Astrocyte of the cerebellum (primary cell): ENCODE data around the gene KRT7.
"Not testable (repeated sequence)": the region's sequence is repeated elsewhere in the genome, so short reads cannot be mapped to it uniquely, and the experiment has no call there.

Experiments
- DNase-seq: peaks from one replicate; pipeline ENCODE4 v3.0.0-alpha.2; 2011; ENCODE audit warnings: low read depth
- H3K4me3 ChIP-seq: 2 replicates; pipeline ENCODE4 v1.5.1; 2011; ENCODE audit warnings: mild to moderate bottlenecking, low read depth, low read length, moderate library complexity
- in situ Hi-C: cut with HindIII; loops from 2 replicates; pipeline ENCODE4 v1.10.0; 2017; ENCODE audit warnings: low sequenced_read_pairs
- TF ChIP-seq, protein P1 (sequence below): IDR thresholded peaks from 2 replicates; pipeline ENCODE4 v1.5.1; 2012; ENCODE audit warnings: low read length, low read depth, moderate library complexity, mild to moderate bottlenecking; ENCODE audit errors: missing control alignments

Gene KRT7

GRCh38 chr12:52280319-52280795 is 47.3 kb downstream of the KRT7 start:
- H3K4me3 ChIP-seq = no peak overlapping the region
- TF ChIP-seq, protein P1, sequence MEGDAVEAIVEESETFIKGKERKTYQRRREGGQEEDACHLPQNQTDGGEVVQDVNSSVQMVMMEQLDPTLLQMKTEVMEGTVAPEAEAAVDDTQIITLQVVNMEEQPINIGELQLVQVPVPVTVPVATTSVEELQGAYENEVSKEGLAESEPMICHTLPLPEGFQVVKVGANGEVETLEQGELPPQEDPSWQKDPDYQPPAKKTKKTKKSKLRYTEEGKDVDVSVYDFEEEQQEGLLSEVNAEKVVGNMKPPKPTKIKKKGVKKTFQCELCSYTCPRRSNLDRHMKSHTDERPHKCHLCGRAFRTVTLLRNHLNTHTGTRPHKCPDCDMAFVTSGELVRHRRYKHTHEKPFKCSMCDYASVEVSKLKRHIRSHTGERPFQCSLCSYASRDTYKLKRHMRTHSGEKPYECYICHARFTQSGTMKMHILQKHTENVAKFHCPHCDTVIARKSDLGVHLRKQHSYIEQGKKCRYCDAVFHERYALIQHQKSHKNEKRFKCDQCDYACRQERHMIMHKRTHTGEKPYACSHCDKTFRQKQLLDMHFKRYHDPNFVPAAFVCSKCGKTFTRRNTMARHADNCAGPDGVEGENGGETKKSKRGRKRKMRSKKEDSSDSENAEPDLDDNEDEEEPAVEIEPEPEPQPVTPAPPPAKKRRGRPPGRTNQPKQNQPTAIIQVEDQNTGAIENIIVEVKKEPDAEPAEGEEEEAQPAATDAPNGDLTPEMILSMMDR = no peak
- peak; percentile 83 for DNase-seq
- in situ Hi-C loops = loop anchor here (5.0 kb wide), 1 partner anchor 68 kb away; no protein-coding TSS in a partner anchor

GRCh38 chr12:52280796-52281560 is 47.9 kb downstream of the KRT7 start:
- peak; percentile 96 for DNase-seq
- in situ Hi-C loops = loop anchor here (5.0 kb wide), 1 partner anchor 69 kb away; no protein-coding TSS in a partner anchor
- TF ChIP-seq, protein P1 = no peak
- no peak overlapping the region for H3K4me3 ChIP-seq

DNA sequence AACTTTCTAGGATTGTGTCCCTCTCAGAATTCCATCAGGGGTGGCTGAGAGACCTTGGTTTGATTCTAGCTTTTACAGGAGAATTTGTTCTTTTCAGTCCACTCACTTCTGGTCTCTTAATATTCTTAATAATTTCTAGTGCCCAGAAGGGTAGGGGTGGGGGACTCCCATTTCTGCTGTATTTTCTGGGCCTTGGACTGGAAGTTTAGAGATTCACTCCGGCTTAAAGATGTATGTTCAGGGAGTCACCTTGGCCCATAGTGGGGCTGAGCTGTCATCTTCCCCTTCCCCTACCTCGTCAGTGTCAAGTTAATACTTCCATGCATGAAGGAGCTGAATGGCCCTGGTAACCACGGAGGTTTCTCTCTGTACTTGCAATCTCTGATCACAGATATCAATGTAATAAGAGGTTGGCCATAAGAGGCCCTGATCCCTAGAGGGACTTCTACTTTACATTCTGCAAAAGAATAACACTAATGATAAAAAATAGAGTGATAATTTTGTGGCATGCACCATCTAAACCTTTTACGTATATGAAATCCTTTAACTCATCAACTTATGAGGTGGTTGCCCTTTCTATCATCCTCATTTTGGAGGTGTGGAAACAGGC is 51.6 kb downstream of the KRT7 start:
- no peak for DNase-seq
- TF ChIP-seq, protein P1 = no peak
- H3K4me3 ChIP-seq = no peak overlapping the region
- in situ Hi-C loops = loop anchor here (5.0 kb wide), 1 partner anchor 72 kb away; no protein-coding TSS in a partner anchor

DNA sequence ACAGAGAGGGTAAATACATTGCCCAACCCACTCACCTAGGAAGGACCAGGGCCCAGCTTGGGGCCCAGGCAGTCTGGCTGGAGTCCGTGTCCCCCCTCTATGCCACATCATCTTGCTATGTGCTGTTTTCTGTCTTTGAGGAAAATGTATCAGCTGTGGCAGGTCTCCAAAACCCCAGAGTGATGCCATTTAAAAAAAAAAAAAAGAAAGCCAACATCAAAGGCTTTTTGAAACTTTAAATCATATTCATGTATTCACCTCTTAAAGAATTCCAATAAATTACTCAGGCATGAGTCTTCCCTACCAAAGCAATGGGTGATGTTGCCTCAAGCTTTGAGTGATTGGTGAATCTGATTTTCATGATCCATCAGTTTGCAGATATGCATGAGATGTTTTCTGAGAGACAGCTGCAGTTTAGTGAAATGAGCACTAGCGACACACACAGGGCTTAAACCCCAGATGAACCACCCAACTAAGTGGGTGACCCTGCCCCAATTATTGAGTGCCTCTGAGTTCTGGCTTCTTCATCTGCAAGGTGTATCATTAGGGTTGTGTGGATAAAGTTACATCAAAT is 52.2 kb downstream of the KRT7 start:
- no peak overlapping the region for H3K4me3 ChIP-seq
- TF ChIP-seq, protein P1 = no peak
- in situ Hi-C loops = no loop called here
- no peak for DNase-seq

GRCh38 chr12:52285851-52286530 is 52.9 kb downstream of the KRT7 start:
- in situ Hi-C loops = no loop called here
- no peak for DNase-seq
- H3K4me3 ChIP-seq = no peak overlapping the region
- TF ChIP-seq, protein P1 = no peak

DNA sequence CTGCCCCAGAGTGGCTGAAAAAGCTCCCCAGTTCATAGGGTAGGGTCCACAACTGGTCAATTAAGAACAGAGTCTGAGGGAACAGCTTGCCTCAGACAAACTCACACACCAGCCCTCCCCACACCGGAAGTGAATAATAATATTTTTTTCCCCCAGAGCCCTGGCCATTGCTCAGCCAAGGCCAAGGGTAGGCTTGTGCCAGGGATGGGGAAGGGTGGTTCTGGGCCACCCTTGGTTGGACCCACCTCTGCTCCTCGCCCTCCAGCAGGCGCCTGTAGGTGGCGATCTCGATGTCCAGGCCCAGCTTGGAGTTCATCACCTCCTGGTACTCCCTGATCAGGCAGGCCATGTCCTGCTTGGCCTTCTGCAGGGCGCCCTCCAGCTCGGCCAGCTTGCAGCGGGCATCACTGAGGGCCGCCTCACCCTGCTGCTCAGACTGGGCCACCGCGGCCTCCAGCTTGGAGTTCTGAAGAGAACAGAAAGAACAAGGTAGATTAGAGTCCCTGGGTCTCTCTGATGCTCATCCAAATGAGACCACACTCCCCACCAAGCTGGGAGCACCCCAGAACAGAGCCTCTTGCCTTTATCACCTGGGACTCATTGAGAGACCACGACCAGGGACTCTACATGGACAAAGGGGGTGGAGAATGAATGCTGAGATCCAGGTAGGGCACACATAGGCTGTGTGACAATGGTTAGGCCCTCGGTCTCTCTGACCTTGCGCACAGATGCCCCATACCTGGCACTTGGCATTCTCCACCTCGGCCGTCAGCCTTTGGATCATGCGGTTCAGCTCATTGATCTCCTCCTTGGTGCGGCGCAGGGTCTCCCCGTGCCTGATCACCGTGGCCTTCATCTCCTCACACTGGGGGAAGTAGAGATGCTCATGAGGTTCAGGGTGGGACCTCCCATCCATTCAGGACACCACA is 54.1 kb downstream of the KRT7 start:
- not testable (repeated sequence) for DNase-seq, H3K4me3 ChIP-seq

DNA sequence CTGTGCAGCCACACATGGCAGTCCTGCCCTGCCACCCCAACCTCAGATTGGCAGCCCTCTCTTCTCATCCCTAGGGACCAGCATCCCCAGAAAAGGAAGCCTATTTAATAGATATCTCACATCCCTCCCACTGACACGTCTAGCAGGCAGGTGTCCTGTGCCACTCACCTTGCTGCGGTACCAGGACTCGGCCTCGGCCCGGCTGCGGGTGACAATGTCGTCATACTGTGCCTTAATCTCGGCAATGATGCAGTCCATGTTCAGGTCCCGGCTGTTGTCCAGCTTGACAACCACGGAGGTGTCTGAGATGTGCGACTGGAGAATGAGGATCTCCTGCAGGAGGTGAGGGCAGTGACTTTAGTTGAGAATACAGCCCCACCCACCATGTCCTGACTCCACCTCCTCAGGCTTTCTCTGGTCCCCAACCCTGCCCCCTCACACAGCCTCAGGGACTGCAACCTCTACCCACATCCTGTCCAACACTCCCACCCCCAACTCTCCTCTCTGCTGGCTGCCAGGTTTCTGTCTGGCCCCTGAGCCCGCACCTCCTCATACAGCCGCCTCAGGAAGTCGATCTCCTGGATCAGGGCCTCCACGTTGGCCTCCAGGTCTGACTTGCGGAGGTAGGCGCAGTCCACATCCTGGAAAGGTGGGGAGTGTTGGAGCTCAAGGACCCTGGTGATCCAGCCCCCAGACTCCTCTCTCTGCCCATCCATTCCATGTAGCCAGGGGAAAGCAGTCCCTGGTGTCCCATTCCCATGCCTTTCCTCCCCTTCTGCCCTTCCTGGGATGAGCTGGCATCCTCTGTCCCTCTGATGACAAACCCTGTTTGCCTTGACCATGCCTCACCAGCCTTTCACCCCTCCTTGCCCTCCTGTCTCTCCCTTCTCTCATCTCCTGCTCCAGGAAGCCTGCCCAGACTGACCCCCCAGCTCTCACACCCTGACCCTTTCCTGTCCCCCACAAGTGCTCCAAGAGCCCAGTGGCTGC is 55.1 kb downstream of the KRT7 start:
- DNase-seq, in situ Hi-C loops, H3K4me3 ChIP-seq: not testable (repeated sequence)

More for the DNA sequence above, 54.1 kb downstream of the KRT7 start:
- in situ Hi-C loops = not testable (repeated sequence)

DNA sequence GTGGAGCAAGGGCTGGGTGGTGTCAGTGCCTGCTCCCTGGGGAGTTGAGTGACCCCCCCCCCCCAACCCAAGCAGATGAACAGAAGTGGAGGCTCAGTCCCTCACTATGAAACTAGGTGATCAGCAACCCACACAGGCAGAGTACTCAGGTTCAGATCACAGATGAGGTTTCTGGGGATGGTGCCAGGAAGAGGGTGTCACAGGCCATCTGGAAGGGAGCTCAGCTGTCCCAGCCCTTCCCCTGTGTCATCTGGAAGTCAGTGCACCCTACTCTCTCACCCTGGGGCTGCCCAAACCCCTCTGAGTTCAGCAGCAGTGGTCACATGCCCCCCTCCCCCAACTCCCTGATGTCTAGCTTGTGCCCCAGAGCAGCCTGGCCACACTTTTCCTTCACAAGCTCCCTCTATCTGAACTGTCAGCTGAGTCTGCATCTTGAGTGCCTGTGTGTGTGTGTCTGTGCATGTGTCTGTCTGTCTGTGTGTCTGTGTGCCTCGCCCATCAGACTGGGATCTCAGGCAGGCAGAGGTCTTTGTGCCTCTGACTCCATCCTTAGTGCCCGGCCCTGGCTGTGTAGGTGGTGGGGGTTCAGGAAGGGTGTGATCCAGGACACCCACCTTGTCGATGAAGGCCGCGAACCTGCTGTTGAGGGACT is 57.6 kb downstream of the KRT7 start:
- DNase-seq, in situ Hi-C loops, H3K4me3 ChIP-seq: not testable (repeated sequence)
